Activated CD8-positive, alpha-beta memory T cell treated with anti-CD3 and anti-CD28 coated beads, Interleukin-2, amount 10 ng/mL, durations not matched to agents 7 days and 5 days (primary cell): ENCODE measurements around the gene SORBS1. TPM values are rescaled to one million over a fixed set of nuclear protein-coding genes. Genes with fewer than 3 reads are reported as not detected.

ENCODE experiments used
- ATAC-seq: fragments of 150-1000 bp; cut with Tn5 transposase; one replicate; pipeline ENCODE4 v1.10.0; 2021; ENCODE audit warnings: moderate library complexity
- CTCF ChIA-PET: fragments of 350-600 bp; sonication (Branson Sonifier 250); formaldehyde crosslinking; loops from one replicate; lab custom pipeline; 2021; ENCODE audit warnings: antibody characterized with exemption; lab: Charles Lee
- DNase-seq: peaks from one replicate; pipeline ENCODE4 v3.0.0-alpha.2; 2020
- H3K27ac Mint-ChIP-seq: one replicate; pipeline ENCODE4 v1.8.0; 2021; ENCODE audit warnings: mild to moderate bottlenecking, mixed read lengths
- H3K27me3 Mint-ChIP-seq: one replicate; pipeline ENCODE4 v1.8.0; 2021; ENCODE audit warnings: mixed read lengths
- H3K36me3 Mint-ChIP-seq: one replicate; pipeline ENCODE4 v1.8.0; 2021; ENCODE audit warnings: mild to moderate bottlenecking, mixed read lengths
- H3K4me1 Mint-ChIP-seq: one replicate; pipeline ENCODE4 v1.8.0; 2021; ENCODE audit warnings: mixed read lengths
- H3K4me3 Mint-ChIP-seq: one replicate; pipeline ENCODE4 v1.8.0; 2021; ENCODE audit warnings: mild to moderate bottlenecking, moderate library complexity, mixed read lengths
- H3K9me3 Mint-ChIP-seq: one replicate; pipeline ENCODE4 v1.8.0; 2022; ENCODE audit warnings: low read depth, mixed read lengths
- total RNA-seq, 2 experiments: library from RNA; stranded (reverse); gene quantifications; one replicate each; pipeline ENCODE4 v1.2.3, GENCODE V29; 2021

SORBS1 gene
- total RNA-seq, 2 experiments from 2014 or later = 0.47 to 0.89 TPM

- H3K4me3 Mint-ChIP-seq = no peak overlapping the region
- no peaks in the 10 kb centered on the region for H3K36me3 Mint-ChIP-seq
- H3K9me3 Mint-ChIP-seq = no peaks in the 10 kb centered on the region
- no peak for ATAC-seq
- peaks cover 11% of the 10 kb centered on the region for H3K27me3 Mint-ChIP-seq
- CTCF ChIA-PET = no interaction called here
- H3K4me1 Mint-ChIP-seq = peaks cover 2% of the 10 kb centered on the region
- no peak for DNase-seq
- H3K27ac Mint-ChIP-seq = no peak overlapping the region
These were observed 30.6 kb downstream of the SORBS1 start for GRCh38 chr10:95530561-95530960.

GRCh38 chr10:95530029-95530428, 31.1 kb downstream of the SORBS1 start:
- peaks cover 11% of the 10 kb centered on the region for H3K27me3 Mint-ChIP-seq
- no peak overlapping the region for H3K4me3 Mint-ChIP-seq
- H3K27ac Mint-ChIP-seq = no peak overlapping the region
- no peak for ATAC-seq
- H3K9me3 Mint-ChIP-seq = no peaks in the 10 kb centered on the region
- H3K4me1 Mint-ChIP-seq = peaks cover 2% of the 10 kb centered on the region
- no peaks in the 10 kb centered on the region for H3K36me3 Mint-ChIP-seq
- CTCF ChIA-PET = no interaction called here
- DNase-seq = no peak

GRCh38 chr10:95526044-95526443, 35.1 kb downstream of the SORBS1 start:
- DNase-seq (no peak), ATAC-seq (no peak)
- Mint-ChIP-seq H3K36me3 (no peaks in the 10 kb centered on the region), H3K27me3 (peaks cover 11% of the 10 kb centered on the region), H3K9me3 (no peaks in the 10 kb centered on the region), H3K27ac (no peak overlapping the region), H3K4me3 (no peak overlapping the region), H3K4me1 (peaks cover 2% of the 10 kb centered on the region)
- CTCF ChIA-PET = no interaction called here

- Mint-ChIP-seq H3K36me3 (no peaks in the 10 kb centered on the region), H3K4me1 (peaks cover 2% of the 10 kb centered on the region), H3K27ac (no peak overlapping the region), H3K27me3 (peaks cover 6% of the 10 kb centered on the region), H3K4me3 (no peak overlapping the region), H3K9me3 (no peaks in the 10 kb centered on the region)
- CTCF ChIA-PET = no interaction called here
- DNase-seq (no peak), ATAC-seq (no peak)
These were observed 36.1 kb downstream of the SORBS1 start for GRCh38 chr10:95525033-95525418.

GRCh38 chr10:95524358-95525032, 36.7 kb downstream of the SORBS1 start:
- Mint-ChIP-seq H3K36me3 (no peaks in the 10 kb centered on the region), H3K9me3 (no peaks in the 10 kb centered on the region), H3K4me1 (peaks cover 2% of the 10 kb centered on the region), H3K4me3 (no peak overlapping the region), H3K27ac (no peak overlapping the region), H3K27me3 (peaks cover 4% of the 10 kb centered on the region)
- DNase-seq (no peak), ATAC-seq (no peak)
- CTCF ChIA-PET = no interaction called here

GRCh38 chr10:95522117-95522516, 39.1 kb downstream of the SORBS1 start:
- DNase-seq = no peak
- Mint-ChIP-seq H3K4me3 (no peak overlapping the region), H3K36me3 (no peaks in the 10 kb centered on the region)

GRCh38 chr10:95520617-95521016, 40.6 kb downstream of the SORBS1 start:
- no peak for DNase-seq
- H3K4me1 Mint-ChIP-seq = no peaks in the 10 kb centered on the region
- H3K9me3 Mint-ChIP-seq = no peaks in the 10 kb centered on the region
- H3K27ac Mint-ChIP-seq = no peak overlapping the region
- H3K4me3 Mint-ChIP-seq = no peak overlapping the region
- no peak for ATAC-seq
- H3K27me3 Mint-ChIP-seq = no peaks in the 10 kb centered on the region
- H3K36me3 Mint-ChIP-seq = no peaks in the 10 kb centered on the region
- CTCF ChIA-PET = no interaction called here

More at GRCh38 chr10:95522117-95522516, 39.1 kb downstream of the SORBS1 start:
- Mint-ChIP-seq H3K27me3 (peaks cover 4% of the 10 kb centered on the region), H3K9me3 (no peaks in the 10 kb centered on the region), H3K27ac (no peak overlapping the region), H3K4me1 (no peaks in the 10 kb centered on the region)
- no peak for ATAC-seq
- CTCF ChIA-PET = no interaction called here

GRCh38 chr10:95518455-95519452, 42.4 kb downstream of the SORBS1 start:
- Mint-ChIP-seq H3K27ac (no peak overlapping the region), H3K4me3 (no peak overlapping the region), H3K27me3 (no peaks in the 10 kb centered on the region), H3K4me1 (peaks cover 7% of the 10 kb centered on the region), H3K9me3 (no peaks in the 10 kb centered on the region), H3K36me3 (no peaks in the 10 kb centered on the region)
- CTCF ChIA-PET = no interaction called here
- DNase-seq = no peak
- ATAC-seq = no peak

- Mint-ChIP-seq H3K4me1 (peaks cover 10% of the 10 kb centered on the region), H3K27ac (no peak overlapping the region), H3K9me3 (no peaks in the 10 kb centered on the region), H3K27me3 (no peaks in the 10 kb centered on the region), H3K4me3 (no peak overlapping the region), H3K36me3 (no peaks in the 10 kb centered on the region)
- no peak for ATAC-seq
- CTCF ChIA-PET = no interaction called here
- no peak for DNase-seq
These were observed 43.4 kb downstream of the SORBS1 start for GRCh38 chr10:95517536-95518454.

DNA sequence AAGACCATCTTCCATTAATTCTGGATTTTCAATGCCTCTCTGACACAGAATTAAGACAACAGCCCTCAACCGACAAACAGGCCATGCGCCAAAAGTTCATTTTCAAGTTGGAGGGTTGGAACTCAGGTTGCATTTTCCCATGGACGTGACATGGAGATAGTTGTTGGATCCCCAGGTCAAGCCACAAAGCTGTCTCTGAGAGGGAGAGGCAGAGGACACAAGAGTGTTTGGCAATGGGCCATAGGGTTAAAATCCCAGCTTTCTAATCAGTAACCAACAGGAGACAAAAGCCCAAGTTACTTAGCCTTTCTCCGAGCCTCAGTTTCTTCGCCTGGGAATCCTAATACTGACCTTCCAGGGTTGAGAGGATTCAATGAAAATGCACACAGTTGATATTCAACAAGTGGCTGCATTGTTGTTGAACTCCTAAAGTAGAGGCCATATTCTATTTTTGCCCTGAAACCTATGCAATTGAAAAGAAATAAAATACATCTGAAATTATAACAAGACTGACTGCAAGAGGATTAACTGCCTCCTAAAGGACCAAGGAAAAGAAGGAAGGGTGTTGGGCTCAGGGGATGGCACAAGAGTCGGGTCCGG, 44.3 kb downstream of the SORBS1 start:
- DNase-seq (no peak), ATAC-seq (no peak)
- peaks cover 3% of the 10 kb centered on the region for H3K27me3 Mint-ChIP-seq
- no peaks in the 10 kb centered on the region for H3K36me3 Mint-ChIP-seq
- peaks cover 10% of the 10 kb centered on the region for H3K4me1 Mint-ChIP-seq
- CTCF ChIA-PET = no interaction called here
- H3K4me3 Mint-ChIP-seq = no peak overlapping the region
- H3K9me3 Mint-ChIP-seq = no peaks in the 10 kb centered on the region
- H3K27ac Mint-ChIP-seq = no peak overlapping the region

GRCh38 chr10:95513941-95514392, 47.2 kb downstream of the SORBS1 start:
- no peak for ATAC-seq
- DNase-seq = no peak
- Mint-ChIP-seq H3K4me3 (no peak overlapping the region), H3K27me3 (peaks cover 14% of the 10 kb centered on the region), H3K4me1 (peaks cover 10% of the 10 kb centered on the region), H3K27ac (no peak overlapping the region), H3K9me3 (no peaks in the 10 kb centered on the region), H3K36me3 (no peaks in the 10 kb centered on the region)
- CTCF ChIA-PET = no interaction called here

DNA sequence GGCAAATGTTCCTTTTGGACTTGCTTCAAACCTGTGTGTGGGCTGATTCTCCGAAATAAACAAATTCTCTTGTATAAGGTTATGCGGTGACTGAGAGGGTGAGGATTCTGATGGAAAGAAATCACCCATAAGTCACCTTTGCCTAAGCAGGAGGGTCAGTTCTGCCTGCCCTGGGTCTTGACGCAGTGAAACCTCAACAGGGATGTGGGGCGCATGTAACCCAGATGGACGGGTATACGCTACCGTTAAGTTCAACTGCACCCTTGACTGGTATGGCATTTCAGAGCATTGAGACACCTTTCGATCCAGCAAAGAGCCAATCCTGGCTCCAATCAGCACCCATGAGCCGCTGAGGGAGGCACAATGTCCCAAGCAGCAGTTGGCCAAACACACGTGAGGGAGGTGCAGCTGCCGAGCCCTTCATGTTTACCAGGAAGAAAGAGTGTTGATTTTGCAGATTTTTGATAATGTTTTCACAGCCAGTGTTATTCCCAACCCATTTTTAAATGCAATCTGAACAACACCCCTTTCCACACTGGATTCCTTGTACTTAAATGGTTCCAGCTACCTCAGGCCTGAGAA, 48.1 kb downstream of the SORBS1 start:
- no peak overlapping the region for H3K4me3 Mint-ChIP-seq
- DNase-seq = no peak
- H3K9me3 Mint-ChIP-seq = no peaks in the 10 kb centered on the region
- no peak for ATAC-seq
- peaks cover 17% of the 10 kb centered on the region for H3K27me3 Mint-ChIP-seq
- H3K27ac Mint-ChIP-seq = no peak overlapping the region
- no peaks in the 10 kb centered on the region for H3K36me3 Mint-ChIP-seq
- H3K4me1 Mint-ChIP-seq = peaks cover 10% of the 10 kb centered on the region
- CTCF ChIA-PET = no interaction called here
